RWPE2 (cell line): ENCODE data around the gene PPP1R18.

ENCODE experiments used
- ATAC-seq: fragments of 200-7000 bp; cut with Tn5 transposase; 3 replicates; pipeline ENCODE4 v1.9.1; 2021; ENCODE audit warnings: low read depth
- DNase-seq: peaks from one replicate; pipeline ENCODE4 v3.0.0-alpha.2; 2020; ENCODE audit warnings: low spot score
- H3K27ac ChIP-seq: fragments of 450-650 bp; 2 replicates; pipeline ENCODE4 v1.5.1; 2017; ENCODE audit warnings: mild to moderate bottlenecking; ENCODE audit not compliant: poor library complexity, severe bottlenecking
- H3K27me3 ChIP-seq: fragments of 250-450 bp; sonication (Bioruptor Pico); 2 replicates; pipeline ENCODE4 v1.5.1; 2021; ENCODE audit warnings: mild to moderate bottlenecking, moderate library complexity; ENCODE audit not compliant: insufficient read depth, poor library complexity, severe bottlenecking
- H3K36me3 ChIP-seq: fragments of 250-450 bp; sonication (Bioruptor Pico); 2 replicates; pipeline ENCODE4 v1.5.1; 2020; ENCODE audit warnings: low read depth, mild to moderate bottlenecking, moderate library complexity
- H3K4me1 ChIP-seq: fragments of 250-450 bp; sonication (Bioruptor Pico); 2 replicates; pipeline ENCODE4 v1.5.1; 2021; ENCODE audit warnings: mild to moderate bottlenecking, moderate library complexity; ENCODE audit not compliant: insufficient read depth, poor library complexity, severe bottlenecking
- H3K4me3 ChIP-seq: fragments of 250-450 bp; sonication (Bioruptor Pico); 2 replicates; pipeline ENCODE4 v1.5.1; 2021; ENCODE audit warnings: mild to moderate bottlenecking, moderate library complexity; ENCODE audit not compliant: severe bottlenecking
- H3K9me3 ChIP-seq: fragments of 250-450 bp; sonication (Bioruptor Pico); 2 replicates; pipeline ENCODE4 v1.5.1; 2021; ENCODE audit warnings: mild to moderate bottlenecking, moderate library complexity; ENCODE audit not compliant: severe bottlenecking
- TF ChIP-seq, protein P1 (sequence below): fragments of 450-650 bp; IDR thresholded peaks from one replicate; pipeline ENCODE4 v1.5.1; 2017; ENCODE audit warnings: mild to moderate bottlenecking, moderate library complexity; ENCODE audit not compliant: poor library complexity, severe bottlenecking

The PPP1R18 gene

DNA sequence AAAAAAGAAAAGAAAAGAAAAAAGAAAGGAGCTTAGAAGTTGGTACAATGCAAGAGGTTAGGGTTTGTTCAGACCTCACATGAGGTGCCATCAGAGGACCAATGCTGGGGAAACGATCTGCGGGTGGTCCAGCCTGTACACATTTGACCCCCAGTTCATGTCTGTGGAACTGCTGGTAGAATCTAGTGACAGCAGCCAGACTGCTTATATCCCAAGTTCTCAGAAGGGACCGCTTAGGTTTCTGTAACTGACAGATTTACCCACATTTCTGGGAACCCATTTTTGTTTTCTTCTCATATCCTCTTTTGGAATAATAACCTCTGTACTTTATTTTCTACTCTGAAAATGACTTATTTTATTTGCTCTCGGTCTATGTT, 4.7 kb downstream of the PPP1R18 start:
- peaks cover 79% of the 10 kb centered on the region for H3K36me3 ChIP-seq
- ATAC-seq (no peak), DNase-seq (no peak)
- H3K27ac ChIP-seq: peak overlapping the region; percentile 95
- peak overlapping the region; percentile 86 for H3K4me3 ChIP-seq
- H3K4me1 ChIP-seq: peaks cover 18% of the 10 kb centered on the region
- no peaks in the 10 kb centered on the region for H3K27me3 ChIP-seq
- TF ChIP-seq, protein P1, sequence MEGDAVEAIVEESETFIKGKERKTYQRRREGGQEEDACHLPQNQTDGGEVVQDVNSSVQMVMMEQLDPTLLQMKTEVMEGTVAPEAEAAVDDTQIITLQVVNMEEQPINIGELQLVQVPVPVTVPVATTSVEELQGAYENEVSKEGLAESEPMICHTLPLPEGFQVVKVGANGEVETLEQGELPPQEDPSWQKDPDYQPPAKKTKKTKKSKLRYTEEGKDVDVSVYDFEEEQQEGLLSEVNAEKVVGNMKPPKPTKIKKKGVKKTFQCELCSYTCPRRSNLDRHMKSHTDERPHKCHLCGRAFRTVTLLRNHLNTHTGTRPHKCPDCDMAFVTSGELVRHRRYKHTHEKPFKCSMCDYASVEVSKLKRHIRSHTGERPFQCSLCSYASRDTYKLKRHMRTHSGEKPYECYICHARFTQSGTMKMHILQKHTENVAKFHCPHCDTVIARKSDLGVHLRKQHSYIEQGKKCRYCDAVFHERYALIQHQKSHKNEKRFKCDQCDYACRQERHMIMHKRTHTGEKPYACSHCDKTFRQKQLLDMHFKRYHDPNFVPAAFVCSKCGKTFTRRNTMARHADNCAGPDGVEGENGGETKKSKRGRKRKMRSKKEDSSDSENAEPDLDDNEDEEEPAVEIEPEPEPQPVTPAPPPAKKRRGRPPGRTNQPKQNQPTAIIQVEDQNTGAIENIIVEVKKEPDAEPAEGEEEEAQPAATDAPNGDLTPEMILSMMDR: no peak
- no peaks in the 10 kb centered on the region for H3K9me3 ChIP-seq

DNA sequence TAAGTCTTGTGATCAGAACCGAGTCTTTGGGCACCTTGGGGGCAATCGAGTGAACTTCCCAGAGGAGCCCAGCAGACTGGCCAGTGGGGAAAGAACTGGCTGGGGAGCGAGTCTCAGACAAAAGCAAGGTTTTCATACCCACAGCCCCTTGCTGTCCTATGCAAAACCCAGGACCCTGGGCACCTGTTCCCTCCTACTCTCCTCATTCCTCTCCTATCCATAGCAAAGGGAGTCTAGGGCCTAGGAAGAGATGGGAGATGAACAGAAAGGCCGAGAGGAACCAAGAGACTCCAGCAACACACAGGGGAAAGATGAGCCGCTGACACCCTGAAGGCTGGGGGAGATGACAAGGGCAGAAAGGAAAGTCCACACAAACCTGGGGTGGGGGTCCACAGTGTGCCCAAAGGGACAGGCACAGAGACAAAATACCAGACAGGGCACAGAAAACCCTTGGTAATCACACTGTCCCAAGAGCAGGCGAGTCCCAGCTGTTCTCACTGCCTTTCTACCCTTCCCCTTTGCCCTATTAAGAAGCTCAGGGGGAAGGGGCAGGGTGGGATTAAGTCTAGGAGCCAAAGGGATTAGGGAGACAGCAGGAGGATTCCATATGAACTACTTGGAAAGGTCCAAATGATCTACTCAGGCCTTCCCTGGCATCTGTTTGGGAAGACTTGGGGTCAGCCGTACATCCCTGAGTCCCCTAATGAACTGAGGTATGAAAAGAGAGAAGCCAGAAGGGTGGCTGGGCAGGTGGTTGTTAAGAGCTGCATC, 6.5 kb downstream of the PPP1R18 start:
- Histone ChIP-seq H3K36me3 (peaks cover 78% of the 10 kb centered on the region), H3K9me3 (no peaks in the 10 kb centered on the region), H3K27ac (peak overlapping the region; percentile 95), H3K27me3 (no peaks in the 10 kb centered on the region), H3K4me1 (peaks cover 18% of the 10 kb centered on the region), H3K4me3 (no peak overlapping the region)
- no peak for ATAC-seq
- TF ChIP-seq, protein P1: no peak
- no peak for DNase-seq

- Histone ChIP-seq H3K36me3 (peaks cover 73% of the 10 kb centered on the region), H3K27me3 (no peaks in the 10 kb centered on the region), H3K4me3 (no peak overlapping the region), H3K9me3 (no peaks in the 10 kb centered on the region), H3K27ac (peak overlapping the region; percentile 95), H3K4me1 (peaks cover 18% of the 10 kb centered on the region)
- DNase-seq (no peak), ATAC-seq (peak; percentile 35; the same call in 2 of the 3 replicates)
- TF ChIP-seq, protein P1: peak; percentile 90
Observed at GRCh38 chr6:30678964-30679726, 7.3 kb downstream of the PPP1R18 start.

DNA sequence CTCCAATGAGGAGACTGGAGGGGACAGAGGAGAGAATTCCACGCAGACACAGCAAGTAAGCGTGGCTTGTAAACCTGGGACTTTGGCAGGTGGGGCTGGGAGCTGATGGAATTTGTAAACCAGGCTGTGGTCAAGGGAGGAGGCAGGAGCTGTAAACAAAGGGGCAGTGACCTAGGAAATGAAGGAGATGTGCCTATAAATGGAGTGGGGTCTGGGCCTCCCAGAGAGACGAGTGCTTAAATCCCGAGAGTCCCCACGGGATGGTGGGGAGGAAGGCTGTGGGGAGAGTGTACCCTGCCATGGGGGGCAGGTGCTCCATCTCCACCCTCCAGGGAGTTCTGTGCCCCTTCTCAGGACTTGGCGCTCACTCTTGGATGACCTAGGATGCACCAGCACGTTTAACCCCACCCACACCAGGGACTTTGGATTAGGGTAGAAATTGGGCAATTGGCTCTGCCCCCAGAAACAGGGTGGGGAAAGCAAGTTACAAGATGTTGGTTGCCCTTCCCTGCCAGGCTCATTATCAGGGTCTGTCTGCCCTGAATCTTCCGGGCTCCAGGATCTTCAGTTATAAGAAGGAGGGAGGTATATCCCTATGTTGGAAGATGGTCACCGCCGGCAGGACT, 9.7 kb downstream of the PPP1R18 start:
- H3K4me3 ChIP-seq: no peak overlapping the region
- H3K27me3 ChIP-seq: no peaks in the 10 kb centered on the region
- peaks cover 14% of the 10 kb centered on the region for H3K4me1 ChIP-seq
- TF ChIP-seq, protein P1: no peak
- no peaks in the 10 kb centered on the region for H3K9me3 ChIP-seq
- no peak for DNase-seq
- peaks cover 56% of the 10 kb centered on the region for H3K36me3 ChIP-seq
- ATAC-seq: no peak
- no peak overlapping the region for H3K27ac ChIP-seq
